ENCODE measurements around the gene NEAT1. TPM values are rescaled to one million over a fixed set of nuclear protein-coding genes. Genes with fewer than 3 reads are reported as not detected.

Gene NEAT1
- total RNA-seq, 1 donor from 2014 or later: 43.4 TPM

DNA sequence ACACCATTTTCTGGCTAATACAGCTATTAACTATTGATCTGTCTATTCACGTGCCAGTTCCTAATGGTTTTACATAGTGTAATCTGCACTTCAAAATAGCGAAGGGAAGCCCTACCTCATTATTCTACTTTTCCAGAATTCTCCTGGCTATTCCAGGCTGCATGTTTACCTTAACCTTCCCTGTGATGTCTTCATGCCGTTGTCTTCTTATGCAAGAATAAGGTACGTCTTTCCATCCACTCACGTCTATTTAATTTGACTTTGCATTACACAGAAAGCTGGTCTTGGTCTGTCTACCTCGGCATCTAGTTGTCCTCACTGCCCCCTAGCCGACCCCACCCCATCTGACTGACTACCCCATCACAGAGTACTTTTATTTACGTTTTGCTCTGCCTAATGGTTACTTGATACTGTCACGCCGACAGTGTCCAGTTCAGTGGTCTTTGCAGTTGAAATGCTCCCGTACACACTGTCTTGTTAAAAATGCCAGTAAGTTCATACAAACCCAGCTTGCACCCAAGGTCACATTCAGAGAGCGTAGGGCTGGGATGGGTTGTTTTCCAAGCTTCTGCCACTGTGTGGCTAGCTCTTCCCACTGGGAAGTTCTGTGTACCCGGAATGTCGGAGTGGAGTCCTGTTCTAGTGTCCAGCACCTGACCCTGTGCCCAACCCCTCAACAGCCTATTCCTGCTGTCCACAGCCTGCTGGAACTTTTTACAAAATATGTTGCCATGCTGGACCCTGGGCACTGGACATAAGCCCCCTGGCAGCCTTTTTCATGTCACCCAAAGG is 15.0 kb downstream of the NEAT1 start:
- no peak overlapping the region for H3K4me3 Mint-ChIP-seq (ENCODE audit: unreplicated experiment)
- no peak for DNase-seq (ENCODE audit: low spot score)

GRCh38 chr11:65438257-65439151 is 15.9 kb downstream of the NEAT1 start:
- Mint-ChIP-seq H3K4me1 (ENCODE audit: unreplicated experiment) (peaks cover 6% of the 10 kb centered on the region), H3K27me3 (ENCODE audit: unreplicated experiment) (peaks cover 1% of the 10 kb centered on the region), H3K9me3 (ENCODE audit: unreplicated experiment) (no peaks in the 10 kb centered on the region), H3K4me3 (ENCODE audit: unreplicated experiment) (no peak overlapping the region), H3K27ac (ENCODE audit: unreplicated experiment) (no peak overlapping the region), H3K36me3 (ENCODE audit: low read depth, unreplicated experiment) (peaks cover 29% of the 10 kb centered on the region)
- TF ChIP-seq, protein P1, sequence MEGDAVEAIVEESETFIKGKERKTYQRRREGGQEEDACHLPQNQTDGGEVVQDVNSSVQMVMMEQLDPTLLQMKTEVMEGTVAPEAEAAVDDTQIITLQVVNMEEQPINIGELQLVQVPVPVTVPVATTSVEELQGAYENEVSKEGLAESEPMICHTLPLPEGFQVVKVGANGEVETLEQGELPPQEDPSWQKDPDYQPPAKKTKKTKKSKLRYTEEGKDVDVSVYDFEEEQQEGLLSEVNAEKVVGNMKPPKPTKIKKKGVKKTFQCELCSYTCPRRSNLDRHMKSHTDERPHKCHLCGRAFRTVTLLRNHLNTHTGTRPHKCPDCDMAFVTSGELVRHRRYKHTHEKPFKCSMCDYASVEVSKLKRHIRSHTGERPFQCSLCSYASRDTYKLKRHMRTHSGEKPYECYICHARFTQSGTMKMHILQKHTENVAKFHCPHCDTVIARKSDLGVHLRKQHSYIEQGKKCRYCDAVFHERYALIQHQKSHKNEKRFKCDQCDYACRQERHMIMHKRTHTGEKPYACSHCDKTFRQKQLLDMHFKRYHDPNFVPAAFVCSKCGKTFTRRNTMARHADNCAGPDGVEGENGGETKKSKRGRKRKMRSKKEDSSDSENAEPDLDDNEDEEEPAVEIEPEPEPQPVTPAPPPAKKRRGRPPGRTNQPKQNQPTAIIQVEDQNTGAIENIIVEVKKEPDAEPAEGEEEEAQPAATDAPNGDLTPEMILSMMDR (IDR thresholded peaks at IDR 0.05; ENCODE audit: unreplicated experiment): no peak
- no peak for DNase-seq (ENCODE audit: low spot score)

More for the DNA sequence above, 15.0 kb downstream of the NEAT1 start:
- H3K27ac Mint-ChIP-seq (ENCODE audit: unreplicated experiment): no peak overlapping the region
- no peaks in the 10 kb centered on the region for H3K9me3 Mint-ChIP-seq (ENCODE audit: unreplicated experiment)
- H3K36me3 Mint-ChIP-seq (ENCODE audit: low read depth, unreplicated experiment): peaks cover 25% of the 10 kb centered on the region
- peaks cover 1% of the 10 kb centered on the region for H3K27me3 Mint-ChIP-seq (ENCODE audit: unreplicated experiment)
- H3K4me1 Mint-ChIP-seq (ENCODE audit: unreplicated experiment): peaks cover 2% of the 10 kb centered on the region
- TF ChIP-seq, protein P1 (IDR thresholded peaks at IDR 0.05; ENCODE audit: unreplicated experiment): no peak

- DNase-seq (ENCODE audit: low spot score): no peak
- peaks cover 1% of the 10 kb centered on the region for H3K27me3 Mint-ChIP-seq (ENCODE audit: unreplicated experiment)
- H3K4me1 Mint-ChIP-seq (ENCODE audit: unreplicated experiment): peaks cover 6% of the 10 kb centered on the region
- no peaks in the 10 kb centered on the region for H3K9me3 Mint-ChIP-seq (ENCODE audit: unreplicated experiment)
- H3K4me3 Mint-ChIP-seq (ENCODE audit: unreplicated experiment): no peak overlapping the region
- TF ChIP-seq, protein P1 (IDR thresholded peaks at IDR 0.05; ENCODE audit: unreplicated experiment): no peak
- no peak overlapping the region for H3K27ac Mint-ChIP-seq (ENCODE audit: unreplicated experiment)
- H3K36me3 Mint-ChIP-seq (ENCODE audit: low read depth, unreplicated experiment): peaks cover 26% of the 10 kb centered on the region
Measured at GRCh38 chr11:65439331-65440181, 17.0 kb downstream of the NEAT1 start.

- TF ChIP-seq, protein P1 (IDR thresholded peaks at IDR 0.05; ENCODE audit: unreplicated experiment): no peak
- no peak overlapping the region for H3K27ac Mint-ChIP-seq (ENCODE audit: unreplicated experiment)
- no peak for DNase-seq (ENCODE audit: low spot score)
- H3K9me3 Mint-ChIP-seq (ENCODE audit: unreplicated experiment): no peaks in the 10 kb centered on the region
- H3K36me3 Mint-ChIP-seq (ENCODE audit: low read depth, unreplicated experiment): peaks cover 13% of the 10 kb centered on the region
- H3K4me3 Mint-ChIP-seq (ENCODE audit: unreplicated experiment): peak overlapping the region; percentile 53
- H3K4me1 Mint-ChIP-seq (ENCODE audit: unreplicated experiment): peaks cover 6% of the 10 kb centered on the region
- H3K27me3 Mint-ChIP-seq (ENCODE audit: unreplicated experiment): peaks cover 2% of the 10 kb centered on the region
Measured at GRCh38 chr11:65440831-65441499, 18.4 kb downstream of the NEAT1 start.

Data from endothelial cell (in vitro differentiated cells).